Left lung (tissue), 10 donors: ENCODE results near the gene CLDN15. TPM values are rescaled to one million over a fixed set of nuclear protein-coding genes. Genes with fewer than 3 reads are reported as not detected.
A peak's percentile ranks its signal among the peaks of the same experiment; 100 is the strongest.

Experiments
- ATAC-seq: fragments of 200-7000 bp; cut with Tn5 transposase; one replicate; pipeline ENCODE4 v1.9.1; 2020; ENCODE audit warnings: moderate library complexity
- DNase-seq, 4 donors: peaks; one replicate each; pipeline ENCODE4 v3.0.0-alpha.2; 2013 to 2020
- H3K27ac ChIP-seq, 2 donors: fragments of 200-600 bp; sonication (generic) in 1 of 2; one replicate each; pipeline versions ENCODE4 v1.5.0 to v1.8.0; 2020 to 2021
- H3K27me3 ChIP-seq, 2 donors: fragments of 200-600 bp; sonication (generic) in 1 of 2; one replicate each; pipeline versions ENCODE4 v1.5.0 to v1.8.0; 2020 to 2021
- H3K36me3 ChIP-seq, 2 donors: fragments of 200-600 bp; sonication (generic) in 1 of 2; one replicate each; pipeline versions ENCODE4 v1.5.0 to v1.8.0; 2020 to 2021
- H3K4me1 ChIP-seq, 2 donors: fragments of 200-600 bp; one replicate each; pipeline ENCODE4 v1.8.0; 2021
- H3K4me3 ChIP-seq, 2 donors: fragments of 200-600 bp; sonication (generic) in 1 of 2; one replicate each; pipeline versions ENCODE4 v1.5.0 to v1.8.0; 2020 to 2021; ENCODE audit warnings: mild to moderate bottlenecking in 1 of 2
- H3K9me3 ChIP-seq, 2 donors: fragments of 200-600 bp; sonication (generic) in 1 of 2; one replicate each; pipeline versions ENCODE4 v1.5.0 to v1.8.0; 2020 to 2021
- CTCF ChIP-seq, 2 donors: fragments of 200-600 bp; sonication (generic) in 1 of 2; IDR thresholded peaks; one replicate each; pipeline versions ENCODE4 v1.5.0 to v1.8.0; 2021; ENCODE audit warnings: antibody characterized with exemption in 2 of 2
- intact Hi-C, 2 donors: fragments of 100-400 bp; cut with DNase I; formaldehyde crosslinking; loops; one replicate each; pipeline versions ENCODE4 v1.11.2 to v1.14.2; 2022
- polyA plus RNA-seq, 6 donors: library from polyadenylated mRNA; unstranded; fragments of 120-200 nt; gene quantifications; one replicate each; pipeline ENCODE4 v1.2.1, GENCODE V29; 2013; ENCODE audit not compliant: insufficient read length in 6 of 6
- total RNA-seq, 2 donors: library from RNA; stranded (reverse); fragmentation: NEBNext Ultra II Directional; extraction: Animal tissue kit (Norgen Biotek cat#: 25700); gene quantifications; one replicate each; pipeline ENCODE4 v1.2.1, GENCODE V29; 2021
- donor health status: DM: no; HTN: yes; CAD: no.
- donor health status: DM: no; HTN: no; CAD: no.

The CLDN15 gene
- total and polyA plus RNA-seq, 8 donors: 7.6 to 19.0 (median 15.1) TPM

DNA sequence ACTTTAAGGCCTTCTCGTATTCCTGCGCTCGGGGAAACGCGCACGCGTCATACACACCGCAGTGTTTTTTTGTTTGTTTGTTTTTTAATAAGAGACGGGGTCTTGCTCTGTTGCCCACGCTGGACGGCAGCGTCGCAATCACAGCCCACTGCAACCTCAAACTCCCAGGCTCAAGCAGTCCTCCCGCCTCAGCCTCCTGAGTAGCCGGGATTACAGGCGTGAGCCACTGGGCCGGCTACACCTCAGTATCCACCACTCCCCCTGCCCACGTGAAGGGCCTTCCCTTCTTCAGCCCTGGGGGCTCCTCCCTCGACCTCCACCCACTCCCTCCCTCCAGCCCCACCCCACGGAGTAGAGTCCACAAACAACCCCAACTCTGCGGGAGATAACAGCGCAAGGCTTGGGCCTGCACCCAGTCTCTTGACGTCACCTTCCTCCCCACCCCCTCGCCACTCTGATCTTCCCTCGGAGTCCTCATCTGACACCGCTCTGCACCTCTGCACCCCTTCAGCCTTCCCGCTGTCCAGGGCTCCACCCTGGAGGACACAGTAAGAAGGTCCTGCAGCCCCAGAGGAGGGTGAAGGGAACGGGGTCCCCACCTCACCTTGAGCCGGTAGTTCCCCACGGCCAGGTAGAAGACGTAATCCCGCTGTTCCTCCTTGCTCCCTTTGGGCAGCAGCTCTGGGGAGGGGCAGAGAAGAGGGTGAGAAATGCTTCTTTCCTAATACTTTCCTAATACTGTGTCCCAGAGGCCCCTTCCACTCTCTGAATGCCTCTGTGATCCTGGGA lies 2.8 kb upstream of the CLDN15 start:
- Histone ChIP-seq H3K36me3 (peaks cover 0 to 54% of the 10 kb centered on the region in 2 donors), H3K9me3 (no peaks in the 10 kb centered on the region), H3K27ac (peak overlapping the region; percentile 65 to 70), H3K4me1 (peaks cover 8 to 78% of the 10 kb centered on the region in 2 donors), H3K4me3 (no peak overlapping the region), H3K27me3 (no peaks in the 10 kb centered on the region)
- intact Hi-C loops: no loop called here
- DNase-seq: no peak
- ATAC-seq: no peak
- TF ChIP-seq CTCF (IDR thresholded peaks at IDR 0.05): no peak

DNA sequence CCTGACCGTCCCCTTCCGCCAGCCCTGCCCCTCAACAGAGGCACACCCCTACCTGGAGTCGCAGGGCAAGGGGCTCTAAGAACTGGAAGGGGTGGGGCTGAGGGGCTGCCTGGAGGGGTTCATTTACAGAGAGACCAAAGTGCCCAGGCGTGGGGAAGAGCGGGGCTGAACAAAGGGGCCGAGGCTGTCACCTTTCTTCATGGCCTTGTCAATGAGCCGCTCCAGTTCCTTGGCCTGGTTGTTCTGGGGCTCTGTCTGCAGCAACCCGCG lies 2.3 kb upstream of the CLDN15 start:
- no peaks in the 10 kb centered on the region for H3K9me3 ChIP-seq
- DNase-seq (no peak), ATAC-seq (no peak)
- no peak overlapping the region for H3K4me3 ChIP-seq
- H3K27ac ChIP-seq: peak overlapping the region; percentile 65 to 70
- intact Hi-C loops: no loop called here
- no peak for TF ChIP-seq CTCF (IDR thresholded peaks at IDR 0.05)
- H3K36me3 ChIP-seq: peaks cover 0 to 54% of the 10 kb centered on the region in 2 donors
- H3K4me1 ChIP-seq: peaks cover 8 to 73% of the 10 kb centered on the region in 2 donors
- no peaks in the 10 kb centered on the region for H3K27me3 ChIP-seq

- DNase-seq (no peak), ATAC-seq (no peak)
- no peaks in the 10 kb centered on the region for H3K27me3 ChIP-seq
- peak overlapping the region; percentile 65 to 70 for H3K27ac ChIP-seq
- H3K9me3 ChIP-seq: no peaks in the 10 kb centered on the region
- H3K36me3 ChIP-seq: peaks cover 0 to 54% of the 10 kb centered on the region in 2 donors
- intact Hi-C loops: no loop called here
- TF ChIP-seq CTCF (IDR thresholded peaks at IDR 0.05): no peak
- peaks cover 8 to 73% of the 10 kb centered on the region in 2 donors for H3K4me1 ChIP-seq
- H3K4me3 ChIP-seq: no peak overlapping the region
These were observed 1.8 kb upstream of the CLDN15 start for GRCh38 chr7:101239191-101239950.

DNA sequence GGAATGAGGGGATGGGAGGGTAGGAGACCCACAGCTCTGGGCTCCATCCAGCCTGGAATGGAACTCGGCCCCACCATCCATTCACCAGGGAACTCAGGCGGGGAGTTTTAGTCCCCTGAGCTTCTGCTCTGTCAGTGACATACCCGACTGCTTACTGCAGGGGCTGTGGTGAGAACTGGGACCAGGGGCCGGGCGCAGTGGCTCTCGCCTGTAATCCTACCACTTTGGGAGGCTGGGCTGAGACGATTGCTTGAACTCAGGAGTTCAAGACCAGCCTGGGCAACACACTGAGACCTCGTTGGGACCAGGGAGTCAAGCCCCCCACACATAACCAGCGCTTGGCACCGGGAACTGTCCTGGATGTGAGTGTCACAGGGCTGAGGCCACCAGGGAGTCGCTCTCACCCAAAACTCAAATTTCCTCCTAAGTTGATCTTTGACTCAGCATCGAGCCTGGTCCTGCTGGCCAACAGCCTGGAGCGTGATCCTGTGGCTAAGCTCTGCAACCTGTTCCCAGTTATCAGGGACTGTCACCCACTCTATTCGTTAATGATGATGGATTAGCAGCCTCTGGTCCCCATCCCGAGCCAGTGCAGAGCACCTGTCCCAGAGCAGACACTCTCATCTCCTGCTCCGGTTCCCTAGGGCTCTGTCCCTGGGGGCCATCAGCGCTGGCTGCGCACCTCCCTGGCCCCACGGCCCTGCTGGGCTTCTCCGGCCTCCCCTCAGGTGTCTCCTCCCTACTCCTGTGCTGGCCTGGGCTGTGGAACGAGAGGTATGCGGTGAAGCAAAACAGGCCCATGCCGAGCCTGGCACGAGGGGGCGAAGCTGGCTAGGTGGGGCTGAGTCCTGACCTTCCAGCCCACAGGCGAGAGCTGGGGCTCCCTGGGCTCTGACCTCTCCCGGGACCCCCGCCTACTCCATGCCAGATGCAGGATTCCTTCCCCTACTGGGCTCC lies 902 bp upstream of the CLDN15 start:
- intact Hi-C loops: no loop called here
- ATAC-seq: no peak

More for the DNA sequence above, 902 bp upstream of the CLDN15 start:
- peak overlapping the region; percentile 65 to 70 for H3K27ac ChIP-seq
- DNase-seq: no peak
- H3K9me3 ChIP-seq: no peaks in the 10 kb centered on the region
- peaks cover 0 to 54% of the 10 kb centered on the region in 2 donors for H3K36me3 ChIP-seq
- H3K4me3 ChIP-seq: no peak overlapping the region
- TF ChIP-seq CTCF (IDR thresholded peaks at IDR 0.05): no peak
- H3K4me1 ChIP-seq: peaks cover 3 to 64% of the 10 kb centered on the region in 2 donors
- no peaks in the 10 kb centered on the region for H3K27me3 ChIP-seq
